RKO (cell line): ENCODE results near the gene PPP1R9A.
A peak's percentile ranks its signal among the peaks of the same experiment; 100 is the strongest.

Experiments used
- DNase-seq: peaks from one replicate; pipeline ENCODE4 v3.0.0-alpha.2; 2016; ENCODE audit warnings: low spot score

Gene PPP1R9A

GRCh38 chr7:95035295-95035694 is 127.9 kb downstream of the PPP1R9A start:
- no peak for DNase-seq

- DNase-seq, result no peak
Measured at GRCh38 chr7:95041031-95041430, 133.6 kb downstream of the PPP1R9A start.

GRCh38 chr7:95045236-95045923 is 138.0 kb downstream of the PPP1R9A start:
- peak; percentile 19 for DNase-seq

GRCh38 chr7:95046494-95047240 is 139.3 kb downstream of the PPP1R9A start:
- no peak for DNase-seq

GRCh38 chr7:95047291-95047690 is 139.9 kb downstream of the PPP1R9A start:
- no peak for DNase-seq

- no peak for DNase-seq
Measured at GRCh38 chr7:95052566-95053094, 145.2 kb downstream of the PPP1R9A start.

GRCh38 chr7:95054386-95054785 is 147.0 kb downstream of the PPP1R9A start:
- DNase-seq, result no peak

GRCh38 chr7:95055295-95055694 is 147.9 kb downstream of the PPP1R9A start:
- DNase-seq, result no peak

GRCh38 chr7:95056107-95056739 is 148.8 kb downstream of the PPP1R9A start:
- DNase-seq, result no peak

- no peak for DNase-seq
Measured at GRCh38 chr7:95056901-95057300, 149.5 kb downstream of the PPP1R9A start.

GRCh38 chr7:95059842-95060313 is 152.5 kb downstream of the PPP1R9A start:
- no peak for DNase-seq

GRCh38 chr7:95062901-95063300 is 155.5 kb downstream of the PPP1R9A start:
- DNase-seq, result no peak

GRCh38 chr7:95066737-95067530 is 159.5 kb downstream of the PPP1R9A start:
- DNase-seq, result no peak

- DNase-seq, result no peak
Measured at GRCh38 chr7:95088536-95089215, 181.3 kb downstream of the PPP1R9A start.

- DNase-seq, result no peak
Measured at GRCh38 chr7:95089414-95090315, 182.3 kb downstream of the PPP1R9A start.

- DNase-seq, result no peak
Measured at GRCh38 chr7:95092324-95092723, 184.9 kb downstream of the PPP1R9A start.

GRCh38 chr7:95095259-95095965 is 188.0 kb downstream of the PPP1R9A start:
- no peak for DNase-seq

- DNase-seq, result no peak
Measured at GRCh38 chr7:95095966-95096540, 188.7 kb downstream of the PPP1R9A start.

GRCh38 chr7:95097291-95097690 is 189.9 kb downstream of the PPP1R9A start:
- DNase-seq, result no peak
